H1 (cell line): ENCODE results near the gene USP6. TPM values are rescaled to one million over a fixed set of nuclear protein-coding genes. Genes with fewer than 3 reads are reported as not detected.

ENCODE experiments used
- CTCF ChIA-PET: fragments of 300-600 bp; sonication (Branson Sonifier 250); formaldehyde crosslinking; loops from one replicate; lab custom pipeline; 2021; ENCODE audit not compliant: partially characterized antibody; lab: Charles Lee
- POLR2A ChIA-PET: fragments of 300-600 bp; sonication (Branson Sonifier 250); formaldehyde crosslinking; loops from one replicate; lab custom pipeline; 2021; ENCODE audit warnings: inconsistent platforms; ENCODE audit not compliant: partially characterized antibody; lab: Charles Lee
- DNase-seq, 2 experiments: peaks; one replicate each; pipeline versions ENCODE4 v3.0.0 to v3.0.0-alpha.2; 2010 to 2022; ENCODE audit warnings: low spot score in 2 of 2, low read depth in 1 of 2, mixed read lengths in 1 of 2
- FAIRE-seq: peaks from 2 replicates; lab custom pipeline; 2011; peaks lifted over from hg19 to GRCh38; lab: Jason Lieb, UNC
- H2AFZ ChIP-seq: 2 replicates; pipeline ENCODE4 v1.8.1; 2012; ENCODE audit warnings: low read length, inconsistent platforms
- H2AK5ac ChIP-seq: 2 replicates; pipeline ENCODE4 v1.6.1; 2013; ENCODE audit warnings: low read depth, low read length
- H2BK120ac ChIP-seq: replicated peaks from 2 replicates; pipeline ENCODE3; 2013; ENCODE audit warnings: low read depth, low read length, inconsistent platforms
- H2BK12ac ChIP-seq: 2 replicates; pipeline ENCODE4 v1.6.1; 2013; ENCODE audit warnings: low read depth, low read length
- H2BK15ac ChIP-seq: 2 replicates; pipeline ENCODE4 v1.6.1; 2013; ENCODE audit warnings: low read length
- H2BK20ac ChIP-seq: 2 replicates; pipeline ENCODE4 v1.6.1; 2013; ENCODE audit warnings: low read length
- H2BK5ac ChIP-seq: 2 replicates; pipeline ENCODE4 v1.6.1; 2013; ENCODE audit warnings: low read depth, low read length
- H3K14ac ChIP-seq: 2 replicates; pipeline ENCODE4 v1.6.1; 2013; ENCODE audit warnings: inconsistent platforms; ENCODE audit not compliant: insufficient read length
- H3K18ac ChIP-seq: 2 replicates; pipeline ENCODE4 v1.6.1; 2013; ENCODE audit warnings: low read length; ENCODE audit errors: extremely low read depth
- H3K23ac ChIP-seq: 2 replicates; pipeline ENCODE4 v1.6.1; 2013; ENCODE audit warnings: inconsistent platforms; ENCODE audit not compliant: insufficient read length
- H3K23me2 ChIP-seq: 2 replicates; pipeline ENCODE4 v1.6.1; 2013; ENCODE audit warnings: low read depth, low read length
- H3K27ac ChIP-seq: 2 replicates; pipeline ENCODE4 v1.6.1; 2011; ENCODE audit warnings: low read depth, low read length, inconsistent platforms
- H3K27me3 ChIP-seq, 4 experiments: replicated peaks in 1 of 4; 1 replicate in 1 of 4; 2 replicates in 3 of 4; pipeline versions ENCODE4 v1.6.1 to v1.8.1; 2011 to 2013; ENCODE audit warnings: low read length in 3 of 4, mild to moderate bottlenecking in 3 of 4, inconsistent platforms in 2 of 4, mixed read lengths in 2 of 4, moderate library complexity in 1 of 4; ENCODE audit not compliant: control insufficient read depth in 3 of 4, insufficient read depth in 3 of 4; ENCODE audit errors: extremely low read depth in 1 of 4
- H3K36me3 ChIP-seq, 4 experiments: 2 replicates each; pipeline versions ENCODE4 v1.6.1 to v1.8.1; 2011 to 2013; ENCODE audit warnings: mild to moderate bottlenecking in 4 of 4, low read length in 3 of 4, moderate library complexity in 2 of 4, control low read depth in 1 of 4, inconsistent platforms in 1 of 4; ENCODE audit not compliant: insufficient read depth in 4 of 4, control insufficient read depth in 2 of 4
- H3K4ac ChIP-seq: replicated peaks from 2 replicates; pipeline ENCODE3; 2013; ENCODE audit warnings: low read length, low read depth, mixed read lengths, inconsistent platforms; ENCODE audit not compliant: insufficient read length
- H3K4me1 ChIP-seq, 4 experiments: replicated peaks in 1 of 4; 1 replicate in 1 of 4; 2 replicates in 3 of 4; pipeline versions ENCODE4 v1.6.1 to v1.8.1; 2011 to 2013; ENCODE audit warnings: low read length in 3 of 4, inconsistent platforms in 2 of 4, mixed read lengths in 1 of 4; ENCODE audit not compliant: insufficient read depth in 4 of 4, control insufficient read depth in 3 of 4
- H3K4me2 ChIP-seq, 2 experiments: 2 replicates each; pipeline versions ENCODE4 v1.6.1 to v1.8.1; 2011 to 2013; ENCODE audit warnings: low read depth in 2 of 2, low read length in 2 of 2, control low read depth in 1 of 2, inconsistent platforms in 1 of 2, mild to moderate bottlenecking in 1 of 2; ENCODE audit not compliant: insufficient read depth in 1 of 2
- H3K4me3 ChIP-seq, 4 experiments: fragments of 200-600, 300-600 bp in 1 of 4; sonication (generic), shearing (Covaris generic), sonication (Bioruptor Twin) in 1 of 4; 2 replicates each; pipeline versions ENCODE4 v1.5.1 to v1.8.1; 2011 to 2016; ENCODE audit warnings: low read length in 4 of 4, low read depth in 3 of 4, control low read depth in 2 of 4, inconsistent platforms in 2 of 4, mild to moderate bottlenecking in 2 of 4, mixed read lengths in 1 of 4, moderate library complexity in 1 of 4; ENCODE audit not compliant: insufficient read depth in 2 of 4; ENCODE audit errors: extremely low read depth in 1 of 4
- H3K56ac ChIP-seq: replicated peaks from 2 replicates; pipeline ENCODE3; 2013; ENCODE audit warnings: low read depth, mild to moderate bottlenecking, mixed read lengths, low read length, inconsistent platforms; ENCODE audit not compliant: insufficient read length
- H3K79me1 ChIP-seq: 2 replicates; pipeline ENCODE4 v1.6.1; 2013; ENCODE audit warnings: low read depth, low read length, control low read depth
- H3K79me2 ChIP-seq, 2 experiments: 2 replicates each; pipeline versions ENCODE4 v1.6.1 to v1.8.1; 2012 to 2013; ENCODE audit warnings: low read length in 2 of 2, mild to moderate bottlenecking in 2 of 2, inconsistent platforms in 1 of 2; ENCODE audit not compliant: insufficient read depth in 2 of 2, control insufficient read depth in 1 of 2
- H3K9ac ChIP-seq, 4 experiments: replicated peaks in 1 of 4; 1 replicate in 1 of 4; 2 replicates in 3 of 4; pipeline versions ENCODE4 v1.6.1 to v1.8.1; 2011 to 2013; ENCODE audit warnings: low read depth in 3 of 4, low read length in 3 of 4, control low read depth in 2 of 4, mild to moderate bottlenecking in 2 of 4, moderate library complexity in 2 of 4, inconsistent platforms in 1 of 4; ENCODE audit errors: extremely low read depth in 1 of 4
- H3K9me3 ChIP-seq, 2 experiments: 2 replicates each; pipeline versions ENCODE4 v1.6.1 to v1.8.1; 2012 to 2013; ENCODE audit warnings: mild to moderate bottlenecking in 2 of 2, moderate library complexity in 2 of 2, control low read depth in 1 of 2, inconsistent platforms in 1 of 2, low read depth in 1 of 2, low read length in 1 of 2, mixed read lengths in 1 of 2; ENCODE audit not compliant: insufficient read depth in 2 of 2
- H4K20me1 ChIP-seq, 2 experiments: replicated peaks in 1 of 2; 2 replicates each; pipeline versions ENCODE3 to v1.8.1; 2011 to 2013; ENCODE audit warnings: inconsistent platforms in 2 of 2, low read length in 2 of 2, mild to moderate bottlenecking in 1 of 2; ENCODE audit not compliant: insufficient read depth in 2 of 2, control insufficient read depth in 1 of 2
- H4K5ac ChIP-seq: 2 replicates; pipeline ENCODE4 v1.6.1; 2013; ENCODE audit warnings: low read length, low read depth, mixed read lengths, inconsistent platforms; ENCODE audit not compliant: insufficient read length
- H4K8ac ChIP-seq: 2 replicates; pipeline ENCODE4 v1.8.0; 2013; ENCODE audit warnings: mild to moderate bottlenecking, moderate library complexity, low read length, inconsistent platforms; ENCODE audit not compliant: insufficient read depth; ENCODE audit errors: extremely low read depth
- H4K91ac ChIP-seq: replicated peaks from 2 replicates; pipeline ENCODE3; 2013; ENCODE audit warnings: low read length, mixed read lengths, inconsistent platforms; ENCODE audit not compliant: insufficient read length
- CHD1 ChIP-seq: IDR thresholded peaks from 2 replicates; pipeline ENCODE4 v1.6.1; 2012; ENCODE audit warnings: low read depth, low read length, improper control_type of control experiment
- CTBP2 ChIP-seq: IDR thresholded peaks from 2 replicates; pipeline ENCODE4 v1.7.0; 2011; ENCODE audit warnings: borderline replicate concordance, mild to moderate bottlenecking, moderate library complexity, mixed read lengths, low read length; ENCODE audit not compliant: insufficient read depth, insufficient read length
- MAFK ChIP-seq: IDR thresholded peaks from 2 replicates; pipeline ENCODE4 v1.6.1; 2012; ENCODE audit warnings: low read depth, mild to moderate bottlenecking, improper control_type of control experiment, low read length
- SP1 ChIP-seq: IDR thresholded peaks from 2 replicates; pipeline ENCODE4 v1.6.1; 2011; ENCODE audit warnings: low read depth, low read length
- WGBS, 2 experiments: shearing (Covaris generic) in 1 of 2; methylation state at CpG; one replicate each; pipeline versions ENCODE4 v1.1.6 to v1.1.7; 2013 to 2015; ENCODE audit warnings: low lambda C conversion rate in 2 of 2, mixed read lengths in 2 of 2, inconsistent platforms in 1 of 2, low coverage in 1 of 2, missing lambda C conversion rate in 1 of 2; ENCODE audit not compliant: insufficient replicate concordance in 2 of 2, insufficient coverage in 1 of 2, insufficient read length in 1 of 2; ENCODE audit errors: extremely low coverage in 1 of 2, missing lambda C conversion rate in 1 of 2; 5-methylcytosine and 5-hydroxymethylcytosine counted together
- polyA plus RNA-seq, 7 experiments: library from polyadenylated mRNA; depleted of rRNA in 3 of 7; stranded (reverse) in 5 of 7; unstranded in 2 of 7; fragments of >200 nt in 5 of 7; fragments of 200-250 nt in 2 of 7; gene quantifications; 1 replicate in 5 of 7; 2 replicates in 1 of 7; 4 replicates in 1 of 7; pipeline versions ENCODE4 v1.2.1 to v1.2.3, GENCODE V29; 2011 to 2013; ENCODE audit warnings: missing spikeins in 2 of 7, mixed read lengths in 2 of 7
- total RNA-seq: library from RNA; stranded (reverse); fragmentation: NEBNext Ultra II Directional; extraction: Animal tissue kit (Norgen Biotek cat#: 25700); gene quantifications from 2 replicates; pipeline ENCODE4 v1.2.1, GENCODE V29; 2021

The USP6 gene
- total and polyA plus RNA-seq, 2 of the 8 experiments (the other 6 are each of a cell fraction or from before 2014, with no cell fraction given), result 0.08 to 0.32 TPM

DNA sequence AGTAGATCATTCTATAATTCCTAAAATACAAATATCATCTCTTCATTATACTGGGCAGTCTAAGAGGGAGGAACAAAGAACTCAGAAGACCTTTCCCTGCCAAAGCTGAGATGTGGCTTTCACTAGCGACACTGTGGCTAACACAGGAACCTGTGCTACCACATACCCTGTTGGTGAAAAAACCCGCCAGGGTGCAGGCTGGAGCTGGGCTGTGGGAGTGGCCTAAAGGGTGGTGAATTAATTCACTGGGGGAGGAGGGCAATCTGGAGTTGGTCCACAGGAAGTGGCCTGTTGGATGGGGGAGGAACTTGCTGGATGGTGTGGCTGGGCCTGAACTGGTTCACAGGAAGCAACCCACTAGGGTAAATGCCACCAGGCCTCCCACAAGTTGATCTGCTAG, 68.5 kb downstream of the USP6 start:
- no peaks in the 10 kb centered on the region for H3K79me2 ChIP-seq
- CTCF ChIA-PET, result interaction anchor here (1.1 kb wide), 1 partner anchor 69 kb away, joined by 3 read pairs; no protein-coding TSS in a partner anchor
- H3K4me3 ChIP-seq, result peak overlapping the region in 1 of 4 experiments; percentile 18; a peak in 1 of 8 replicates
- no peaks in the 10 kb centered on the region for H3K23me2 ChIP-seq
- no peaks in the 10 kb centered on the region for H4K20me1 ChIP-seq
- H3K9me3 ChIP-seq, result peaks cover 87 to 92% of the 10 kb centered on the region in 2 experiments
- peaks cover 0 to 78% (median 27%) of the 10 kb centered on the region in 4 experiments; a peak in 5 of 8 replicates for H3K36me3 ChIP-seq
- no peak overlapping the region for H3K4me2 ChIP-seq
- H2BK20ac ChIP-seq, result no peak overlapping the region
- no peak overlapping the region for H3K56ac ChIP-seq
- no peak overlapping the region for H3K18ac ChIP-seq
- no peak overlapping the region for H3K14ac ChIP-seq
- DNase-seq (no peak), FAIRE-seq (no peak)
- no peaks in the 10 kb centered on the region for H3K79me1 ChIP-seq
- H2BK120ac ChIP-seq, result no peak overlapping the region
- H2BK5ac ChIP-seq, result no peak overlapping the region
- H2AK5ac ChIP-seq, result no peak overlapping the region
- no peak for TF ChIP-seq MAFK
- TF ChIP-seq CTBP2, result no peak
- no peak for TF ChIP-seq SP1
- no peak for TF ChIP-seq CHD1
- no peaks in the 10 kb centered on the region for H3K27me3 ChIP-seq
- H3K23ac ChIP-seq, result no peak overlapping the region
- no peak overlapping the region for H2BK15ac ChIP-seq
- no peak overlapping the region for H4K5ac ChIP-seq
- WGBS, 2 experiments, result 91% methylated on average over 2 of the region's 2 CpGs; no CpG with 5 or more reads in 1 of the 2 experiments
- H4K8ac ChIP-seq, result no peak overlapping the region
- H3K4ac ChIP-seq, result no peak overlapping the region
- no peak overlapping the region for H3K9ac ChIP-seq
- POLR2A ChIA-PET, result interaction anchor here (3.4 kb wide), 1 partner anchor 7 kb away, joined by 23 read pairs; the partner anchor contains the start of gene ZNF594
- no peak overlapping the region for H2AFZ ChIP-seq
- no peak overlapping the region for H3K27ac ChIP-seq
- H2BK12ac ChIP-seq, result no peak overlapping the region
- no peak overlapping the region for H4K91ac ChIP-seq
- H3K4me1 ChIP-seq, result no peaks in the 10 kb centered on the region
